Smooth muscle cell (in vitro differentiated cells): Measurements from ENCODE around the gene ENPP7. TPM values are rescaled to one million over a fixed set of nuclear protein-coding genes. Genes with fewer than 3 reads are reported as not detected.
A peak's percentile ranks its signal among the peaks of the same experiment; 100 is the strongest.

ENCODE experiments used
- DNase-seq: peaks from one replicate; lab custom pipeline; 2025; ENCODE audit not compliant: unreplicated experiment; lab: John Stamatoyannopoulos, UW
- H2AFZ ChIP-seq: fragments of 200-600 bp; sonication (generic); 2 replicates; pipeline ENCODE4 v1.6.0; 2016; ENCODE audit warnings: antibody characterized with exemption, low read depth, mild to moderate bottlenecking
- H3F3A ChIP-seq: fragments of 200-600 bp; sonication (generic); 2 replicates; pipeline ENCODE4 v1.6.0; 2017; ENCODE audit warnings: antibody characterized with exemption, low read depth
- H3K27ac ChIP-seq: fragments of 200-600 bp; sonication (generic); 2 replicates; pipeline ENCODE4 v1.5.1; 2016; ENCODE audit warnings: low read depth, mild to moderate bottlenecking
- H3K27me3 ChIP-seq: fragments of 200-600 bp; sonication (generic); 2 replicates; pipeline ENCODE4 v1.6.1; 2016; ENCODE audit warnings: low read depth, mild to moderate bottlenecking
- H3K36me3 ChIP-seq: fragments of 200-600 bp; sonication (generic); 2 replicates; pipeline ENCODE4 v1.5.1; 2016; ENCODE audit warnings: low read depth
- H3K4me1 ChIP-seq: fragments of 200-600 bp; sonication (generic); 2 replicates; pipeline ENCODE4 v1.5.1; 2016; ENCODE audit warnings: low read depth
- H3K4me2 ChIP-seq: fragments of 200-600 bp; sonication (generic); 2 replicates; pipeline ENCODE4 v1.6.0; 2016; ENCODE audit warnings: mild to moderate bottlenecking
- H3K4me3 ChIP-seq: fragments of 200-600 bp; sonication (generic); 2 replicates; pipeline ENCODE4 v1.5.1; 2016; ENCODE audit warnings: mild to moderate bottlenecking
- H3K79me2 ChIP-seq: fragments of 200-600 bp; sonication (generic); 2 replicates; pipeline ENCODE4 v1.6.0; 2016; ENCODE audit warnings: low read depth, mild to moderate bottlenecking
- H3K9ac ChIP-seq: fragments of 200-600 bp; sonication (generic); 2 replicates; pipeline ENCODE4 v1.6.0; 2016; ENCODE audit warnings: low read depth
- H3K9me3 ChIP-seq: fragments of 200-600 bp; sonication (generic); replicated peaks from 2 replicates; pipeline ENCODE4 v1.5.1; 2016; ENCODE audit warnings: low read depth
- H4K20me1 ChIP-seq: fragments of 200-600 bp; sonication (generic); 2 replicates; pipeline ENCODE4 v1.6.0; 2016; ENCODE audit warnings: low read depth
- WGBS: methylation state at CpG from one replicate; pipeline ENCODE4 v1.1.7; 2016; ENCODE audit warnings: low lambda C conversion rate; 5-methylcytosine and 5-hydroxymethylcytosine counted together
- polyA plus RNA-seq: library from polyadenylated mRNA; unstranded; fragments of >200 nt; fragmentation: Nextera tagmentation; extraction: Ambion mirVana; gene quantifications from 2 replicates; pipeline ENCODE4 v1.2.1, GENCODE V29; 2016
- total RNA-seq: library from RNA; depleted of rRNA; stranded (reverse); fragments of >200 nt; gene quantifications from 2 replicates; pipeline ENCODE4 v1.2.3, GENCODE V29; 2014
- TF ChIP-seq, protein P1 (sequence below): fragments of 200-600 bp; sonication (generic); IDR thresholded peaks from 2 replicates; pipeline ENCODE4 v1.5.1; 2017; ENCODE audit warnings: borderline replicate concordance, mild to moderate bottlenecking, antibody characterized with exemption; ENCODE audit not compliant: insufficient read depth, poor library complexity, severe bottlenecking

ENPP7 gene
- total and polyA plus RNA-seq, 2 experiments from 2014 or later: not detected

DNA sequence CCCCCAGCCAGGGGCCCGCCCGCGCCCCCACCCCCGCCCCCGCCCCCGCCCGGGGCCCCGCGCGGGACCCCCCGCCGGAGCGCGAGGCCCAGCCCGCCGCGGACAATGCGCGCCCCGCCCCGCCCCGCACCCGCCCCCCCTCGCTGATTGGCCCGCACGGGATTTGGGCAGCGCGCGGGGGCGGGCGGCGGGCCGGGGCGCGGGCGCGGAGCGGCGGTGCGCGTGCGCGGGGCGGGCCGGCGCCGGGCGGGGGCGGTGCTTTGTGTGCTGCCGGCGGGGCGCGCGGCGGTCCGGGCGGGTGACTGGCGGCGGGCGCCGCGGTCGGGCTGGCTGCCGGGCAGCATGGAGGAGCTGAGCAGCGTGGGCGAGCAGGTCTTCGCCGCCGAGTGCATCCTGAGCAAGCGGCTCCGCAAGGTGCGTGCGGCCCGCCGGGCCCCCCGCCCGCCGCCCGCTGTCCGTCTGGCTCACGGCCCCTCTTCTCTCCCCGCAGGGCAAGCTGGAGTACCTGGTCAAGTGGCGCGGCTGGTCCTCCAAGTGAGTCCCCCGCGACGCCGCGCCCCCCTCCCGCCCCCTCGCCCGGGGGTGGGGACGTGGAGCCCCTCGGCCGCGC is 47.3 kb downstream of the ENPP7 start, which contains the start of gene CBX2:
TSS of gene CBX2 (plus strand) at position 255 of the 610 bp plus-strand sequence. CDS start at position 343, 88 bp downstream.
- TF ChIP-seq, protein P1, sequence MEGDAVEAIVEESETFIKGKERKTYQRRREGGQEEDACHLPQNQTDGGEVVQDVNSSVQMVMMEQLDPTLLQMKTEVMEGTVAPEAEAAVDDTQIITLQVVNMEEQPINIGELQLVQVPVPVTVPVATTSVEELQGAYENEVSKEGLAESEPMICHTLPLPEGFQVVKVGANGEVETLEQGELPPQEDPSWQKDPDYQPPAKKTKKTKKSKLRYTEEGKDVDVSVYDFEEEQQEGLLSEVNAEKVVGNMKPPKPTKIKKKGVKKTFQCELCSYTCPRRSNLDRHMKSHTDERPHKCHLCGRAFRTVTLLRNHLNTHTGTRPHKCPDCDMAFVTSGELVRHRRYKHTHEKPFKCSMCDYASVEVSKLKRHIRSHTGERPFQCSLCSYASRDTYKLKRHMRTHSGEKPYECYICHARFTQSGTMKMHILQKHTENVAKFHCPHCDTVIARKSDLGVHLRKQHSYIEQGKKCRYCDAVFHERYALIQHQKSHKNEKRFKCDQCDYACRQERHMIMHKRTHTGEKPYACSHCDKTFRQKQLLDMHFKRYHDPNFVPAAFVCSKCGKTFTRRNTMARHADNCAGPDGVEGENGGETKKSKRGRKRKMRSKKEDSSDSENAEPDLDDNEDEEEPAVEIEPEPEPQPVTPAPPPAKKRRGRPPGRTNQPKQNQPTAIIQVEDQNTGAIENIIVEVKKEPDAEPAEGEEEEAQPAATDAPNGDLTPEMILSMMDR: no peak
- Histone ChIP-seq H3K79me2 (no peaks in the 10 kb centered on the region), H3K4me1 (peaks cover 25% of the 10 kb centered on the region), H4K20me1 (peaks cover 15% of the 10 kb centered on the region), H3K9me3 (no peaks in the 10 kb centered on the region), H3K36me3 (no peaks in the 10 kb centered on the region), H3K27ac (no peak within 1 kb of the TSS), H3F3A (peaks cover 8% of the 10 kb centered on the region), H2AFZ (peak within 1 kb of the TSS; percentile 84), H3K4me2 (peak within 1 kb of the TSS; percentile 98), H3K9ac (no peak within 1 kb of the TSS), H3K4me3 (peak within 1 kb of the TSS; percentile 85), H3K27me3 (peaks cover 31% of the 10 kb centered on the region)
- DNase-seq: peak; percentile 67
- 0% methylated on average over 9 of the region's 96 CpGs for WGBS

DNA sequence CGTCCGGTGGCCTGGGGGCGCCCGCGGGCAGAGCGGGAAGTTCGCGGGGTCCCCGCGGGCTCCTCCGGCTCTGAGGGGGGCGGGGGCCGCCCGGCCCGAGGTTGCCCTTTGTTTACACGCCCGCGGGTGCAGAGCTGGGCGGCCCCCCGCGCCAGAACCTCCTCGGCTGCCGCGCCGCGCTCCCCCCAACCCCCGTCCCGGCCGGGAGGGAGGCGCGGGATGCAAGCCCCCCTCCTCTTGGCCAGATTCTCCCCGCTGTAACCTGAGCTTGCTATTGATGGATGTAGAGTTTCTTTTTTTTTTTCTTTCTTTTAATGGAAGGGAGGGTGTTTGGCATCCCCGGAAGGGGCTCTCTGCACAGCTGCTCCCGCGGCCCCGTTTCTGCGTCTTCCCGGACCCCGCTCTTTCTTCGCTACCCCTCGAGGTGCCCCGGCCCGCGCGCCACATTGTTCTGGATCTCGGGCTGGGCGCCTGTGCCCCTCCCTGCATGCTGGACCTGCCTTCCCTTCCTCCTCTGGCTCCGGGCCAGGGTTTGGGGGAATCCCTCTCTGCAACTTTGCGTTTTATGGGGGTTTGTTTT is 47.9 kb downstream of the ENPP7 start:
- H3K79me2 ChIP-seq: no peaks in the 10 kb centered on the region
- 2% methylated on average over 32 of the region's 49 CpGs for WGBS
- peaks cover 15% of the 10 kb centered on the region for H4K20me1 ChIP-seq
- H3K27ac ChIP-seq: no peak overlapping the region
- TF ChIP-seq, protein P1: no peak
- H2AFZ ChIP-seq: peak overlapping the region; percentile 65
- H3F3A ChIP-seq: peaks cover 8% of the 10 kb centered on the region
- peaks cover 25% of the 10 kb centered on the region for H3K27me3 ChIP-seq
- H3K9ac ChIP-seq: no peak overlapping the region
- H3K4me2 ChIP-seq: peak overlapping the region; percentile 98
- H3K36me3 ChIP-seq: no peaks in the 10 kb centered on the region
- H3K4me3 ChIP-seq: peak overlapping the region; percentile 85
- H3K4me1 ChIP-seq: peaks cover 25% of the 10 kb centered on the region
- H3K9me3 ChIP-seq: no peaks in the 10 kb centered on the region
- no peak for DNase-seq

DNA sequence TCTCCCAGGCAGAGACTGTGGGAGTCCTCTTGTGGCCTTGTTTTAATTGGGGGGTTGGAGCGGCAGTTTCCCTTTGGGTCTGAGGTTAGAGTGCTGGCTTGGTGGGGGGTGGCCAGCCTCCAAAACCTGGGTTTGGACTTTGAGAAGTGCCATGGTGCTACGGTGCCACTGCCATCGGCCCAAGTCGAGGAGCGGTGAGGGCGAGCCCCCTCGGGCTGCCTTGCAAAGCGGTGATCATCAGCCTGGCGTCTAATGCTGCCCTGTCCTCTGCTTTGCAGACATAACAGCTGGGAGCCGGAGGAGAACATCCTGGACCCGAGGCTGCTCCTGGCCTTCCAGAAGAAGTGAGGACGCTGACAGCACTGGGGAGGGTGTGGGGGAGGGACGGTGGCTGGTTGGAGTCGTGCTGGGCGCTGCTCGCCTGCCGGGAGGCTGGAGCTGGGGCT is 48.4 kb downstream of the ENPP7 start:
- H3K27ac ChIP-seq: no peak overlapping the region
- peaks cover 15% of the 10 kb centered on the region for H4K20me1 ChIP-seq
- peaks cover 25% of the 10 kb centered on the region for H3K4me1 ChIP-seq
- peak overlapping the region; percentile 65 for H2AFZ ChIP-seq
- H3K9ac ChIP-seq: no peak overlapping the region
- no peaks in the 10 kb centered on the region for H3K79me2 ChIP-seq
- 10% methylated on average over 17 of the region's 17 CpGs for WGBS
- H3K27me3 ChIP-seq: peaks cover 20% of the 10 kb centered on the region
- peaks cover 8% of the 10 kb centered on the region for H3F3A ChIP-seq
- peak overlapping the region; percentile 98 for H3K4me2 ChIP-seq
- DNase-seq: no peak
- no peaks in the 10 kb centered on the region for H3K36me3 ChIP-seq
- H3K9me3 ChIP-seq: no peaks in the 10 kb centered on the region
- TF ChIP-seq, protein P1: no peak
- H3K4me3 ChIP-seq: peak overlapping the region; percentile 85
